DND-41 (cell line): ENCODE measurements around the gene COPE.

Experiments
- ATAC-seq: fragments of 200-7000 bp; cut with Tn5 transposase; 3 replicates; pipeline ENCODE4 v1.9.1; 2021; ENCODE audit warnings: low read depth; ENCODE audit not compliant: insufficient read depth
- DNase-seq: peaks from one replicate; pipeline ENCODE4 v3.0.0-alpha.2; 2020
- H2AFZ ChIP-seq: 2 replicates; pipeline ENCODE4 v1.6.0; 2012; ENCODE audit warnings: low read depth, low read length
- H3K27ac ChIP-seq: 2 replicates; pipeline ENCODE4 v1.5.1; 2012; ENCODE audit warnings: low read length, inconsistent platforms
- H3K27me3 ChIP-seq: fragments of 200-600 bp; sonication (generic); 2 replicates; pipeline ENCODE4 v1.6.0; 2012; ENCODE audit warnings: low read length, mild to moderate bottlenecking, inconsistent platforms; ENCODE audit not compliant: insufficient read depth, poor library complexity
- H3K36me3 ChIP-seq: 2 replicates; pipeline ENCODE4 v1.5.1; 2012; ENCODE audit warnings: low read length, inconsistent platforms; ENCODE audit not compliant: insufficient read depth
- H3K4me1 ChIP-seq: 2 replicates; pipeline ENCODE4 v1.5.1; 2012; ENCODE audit warnings: mild to moderate bottlenecking, low read length; ENCODE audit not compliant: insufficient read depth
- H3K4me2 ChIP-seq: 2 replicates; pipeline ENCODE4 v1.6.0; 2012; ENCODE audit warnings: mild to moderate bottlenecking, moderate library complexity, low read length, inconsistent platforms; ENCODE audit not compliant: insufficient read depth
- H3K4me3 ChIP-seq, 2 experiments: fragments of 200-600 bp in 1 of 2; shearing (Covaris generic) in 1 of 2; 2 replicates each; pipeline ENCODE4 v1.5.1; 2012 to 2016; ENCODE audit warnings: inconsistent platforms in 2 of 2, low read length in 2 of 2, mild to moderate bottlenecking in 2 of 2, low read depth in 1 of 2, moderate library complexity in 1 of 2
- H3K79me2 ChIP-seq: 2 replicates; pipeline ENCODE4 v1.6.0; 2012; ENCODE audit warnings: low read length, inconsistent platforms; ENCODE audit not compliant: insufficient read depth
- H3K9ac ChIP-seq: 2 replicates; pipeline ENCODE4 v1.6.0; 2012; ENCODE audit warnings: low read depth, mild to moderate bottlenecking, inconsistent platforms, low read length, moderate library complexity
- H3K9me3 ChIP-seq: 2 replicates; pipeline ENCODE4 v1.5.1; 2012; ENCODE audit warnings: low read length, moderate library complexity, mild to moderate bottlenecking, inconsistent platforms; ENCODE audit not compliant: insufficient read depth, severe bottlenecking
- H4K20me1 ChIP-seq: 2 replicates; pipeline ENCODE4 v1.6.0; 2012; ENCODE audit warnings: low read length; ENCODE audit not compliant: insufficient read depth
- EZH2 ChIP-seq: IDR thresholded peaks from 3 replicates; pipeline ENCODE4 v1.6.1; 2012; ENCODE audit warnings: borderline replicate concordance, low read depth, mild to moderate bottlenecking, moderate library complexity, low read length, inconsistent platforms; ENCODE audit not compliant: severe bottlenecking
- TF ChIP-seq, protein P1 (sequence below): IDR thresholded peaks from 2 replicates; pipeline ENCODE4 v1.5.1; 2012; ENCODE audit warnings: borderline replicate concordance, low read length, moderate library complexity, mild to moderate bottlenecking; ENCODE audit not compliant: poor library complexity, severe bottlenecking; ENCODE audit errors: extremely low read depth

COPE gene

DNA sequence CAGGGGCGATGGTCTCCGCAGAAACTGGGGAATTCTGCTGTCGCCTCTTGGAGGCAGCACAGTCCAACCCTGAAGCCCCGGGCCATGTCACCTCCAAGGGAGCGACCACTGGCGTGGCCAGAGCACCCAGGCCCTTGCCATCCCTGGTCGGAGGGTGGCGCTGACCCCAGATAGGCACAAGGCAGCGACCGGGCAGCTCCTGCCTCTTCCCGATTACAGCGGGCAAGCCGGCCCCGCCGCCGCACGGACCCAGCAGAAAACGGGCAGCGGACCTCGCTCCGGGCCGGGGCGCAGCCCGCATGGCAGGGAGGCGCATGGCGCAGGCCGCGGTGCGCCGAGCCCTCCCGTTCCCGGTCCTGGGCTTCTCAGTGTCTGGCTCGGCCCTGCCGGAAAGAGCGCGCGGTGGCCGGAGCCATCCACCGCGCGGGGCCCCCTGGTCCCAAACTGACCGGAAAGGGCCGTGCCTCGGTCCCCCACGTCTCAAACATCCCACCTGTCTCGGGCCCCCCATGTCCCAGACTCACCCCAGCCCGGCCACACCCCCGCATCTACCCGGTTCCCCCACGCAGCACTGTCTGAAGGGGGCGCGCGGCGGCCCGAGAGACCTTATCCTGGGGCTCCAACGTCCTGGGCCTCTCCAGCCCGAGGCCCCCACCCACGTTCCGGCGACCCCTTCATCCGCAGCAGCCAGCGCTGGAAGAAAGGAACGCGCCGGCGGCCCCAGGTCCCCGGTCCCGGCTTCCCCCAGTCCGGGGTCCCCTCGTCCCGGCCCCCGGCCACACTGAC is 24.0 kb downstream of the COPE start:
- Histone ChIP-seq H4K20me1 (peaks cover 3% of the 10 kb centered on the region; the same call in 1 of the 2 replicates), H3K79me2 (no peaks in the 10 kb centered on the region), H3K27ac (no peak overlapping the region), H3K36me3 (peaks cover 15% of the 10 kb centered on the region), H3K4me2 (no peak overlapping the region), H3K4me1 (no peaks in the 10 kb centered on the region), H2AFZ (no peak overlapping the region), H3K9me3 (no peaks in the 10 kb centered on the region), H3K4me3 (no peak overlapping the region), H3K27me3 (no peaks in the 10 kb centered on the region), H3K9ac (no peak overlapping the region)
- DNase-seq (no peak), ATAC-seq (no peak)
- no peak for TF ChIP-seq EZH2
- TF ChIP-seq, protein P1, sequence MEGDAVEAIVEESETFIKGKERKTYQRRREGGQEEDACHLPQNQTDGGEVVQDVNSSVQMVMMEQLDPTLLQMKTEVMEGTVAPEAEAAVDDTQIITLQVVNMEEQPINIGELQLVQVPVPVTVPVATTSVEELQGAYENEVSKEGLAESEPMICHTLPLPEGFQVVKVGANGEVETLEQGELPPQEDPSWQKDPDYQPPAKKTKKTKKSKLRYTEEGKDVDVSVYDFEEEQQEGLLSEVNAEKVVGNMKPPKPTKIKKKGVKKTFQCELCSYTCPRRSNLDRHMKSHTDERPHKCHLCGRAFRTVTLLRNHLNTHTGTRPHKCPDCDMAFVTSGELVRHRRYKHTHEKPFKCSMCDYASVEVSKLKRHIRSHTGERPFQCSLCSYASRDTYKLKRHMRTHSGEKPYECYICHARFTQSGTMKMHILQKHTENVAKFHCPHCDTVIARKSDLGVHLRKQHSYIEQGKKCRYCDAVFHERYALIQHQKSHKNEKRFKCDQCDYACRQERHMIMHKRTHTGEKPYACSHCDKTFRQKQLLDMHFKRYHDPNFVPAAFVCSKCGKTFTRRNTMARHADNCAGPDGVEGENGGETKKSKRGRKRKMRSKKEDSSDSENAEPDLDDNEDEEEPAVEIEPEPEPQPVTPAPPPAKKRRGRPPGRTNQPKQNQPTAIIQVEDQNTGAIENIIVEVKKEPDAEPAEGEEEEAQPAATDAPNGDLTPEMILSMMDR: peak; percentile 25

DNA sequence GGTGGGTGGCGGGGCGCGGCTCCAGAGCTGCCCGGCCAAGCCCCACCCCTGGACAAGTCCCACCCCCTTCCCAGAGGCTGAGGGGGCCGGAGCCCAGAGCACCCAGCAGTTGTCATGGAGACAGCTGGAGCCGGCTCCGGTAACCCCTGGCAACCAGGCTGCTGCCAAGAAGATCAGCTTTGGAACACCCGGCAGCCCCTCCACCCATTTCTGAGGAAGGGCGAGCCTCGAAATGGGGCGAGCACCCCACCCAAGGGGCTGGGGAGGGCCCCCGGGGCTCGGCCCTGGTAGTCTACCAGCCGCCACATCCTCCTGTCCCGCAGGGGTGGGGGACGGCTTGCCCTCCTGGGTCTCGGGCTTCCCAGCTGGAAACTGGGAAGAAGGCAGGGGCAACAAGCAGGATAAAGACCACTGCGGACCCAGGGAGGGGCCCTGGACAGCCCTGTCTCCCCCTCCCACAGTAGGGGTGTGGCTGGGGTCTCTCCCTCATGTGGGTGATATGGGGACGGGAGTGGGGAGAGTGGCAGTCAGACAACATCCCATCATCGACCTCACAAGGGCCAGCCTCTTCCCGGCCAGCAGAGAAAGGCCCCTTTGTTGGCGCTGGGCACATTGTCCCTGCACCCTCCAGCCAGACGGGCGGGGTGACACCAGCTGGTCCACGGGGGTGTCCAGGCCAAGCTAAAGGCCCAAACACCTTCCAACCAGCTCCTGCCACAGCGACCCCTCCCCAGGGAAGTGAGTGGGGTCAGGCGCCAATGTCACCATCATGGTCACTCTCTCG is 24.7 kb downstream of the COPE start:
- H3K9ac ChIP-seq: no peak overlapping the region

DNA sequence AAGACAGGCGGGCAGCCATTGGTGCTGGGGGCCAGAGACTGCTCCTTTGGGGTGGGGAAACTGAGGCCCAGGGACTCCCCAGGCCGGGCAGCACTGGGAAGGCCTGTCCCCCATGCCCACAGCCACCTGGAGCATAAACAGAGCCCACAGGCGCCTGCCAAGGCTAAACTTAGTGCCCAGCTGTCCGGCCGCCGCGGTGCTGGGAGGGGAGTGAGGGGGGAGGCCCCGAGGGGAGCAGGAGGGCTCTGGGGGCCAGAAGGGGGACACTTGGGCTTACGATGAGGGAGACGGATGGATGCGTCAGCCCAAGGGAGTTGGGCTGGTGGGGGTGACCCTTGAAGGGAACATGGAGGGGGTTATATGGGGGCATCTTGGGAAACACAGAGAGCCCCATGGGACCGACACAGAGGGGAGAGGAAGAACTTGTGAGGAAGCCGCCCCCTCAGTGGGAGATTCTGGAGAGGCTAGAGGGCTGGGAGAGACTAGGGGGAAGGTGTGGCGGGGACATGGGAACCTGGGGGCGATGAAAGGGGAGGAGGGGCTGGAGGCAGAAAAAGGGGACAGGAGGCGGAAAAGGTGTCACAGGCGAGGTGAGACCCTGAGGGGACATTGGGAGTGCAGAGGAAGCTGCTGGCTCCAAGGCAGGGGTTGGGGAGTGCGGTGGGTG is 25.5 kb downstream of the COPE start:
- Histone ChIP-seq H3K27me3 (no peaks in the 10 kb centered on the region), H3K9me3 (no peaks in the 10 kb centered on the region), H3K4me3 (no peak overlapping the region), H3K36me3 (peaks cover under 1% of the 10 kb centered on the region; the same call in 1 of the 2 replicates), H3K9ac (no peak overlapping the region), H3K4me2 (no peak overlapping the region), H4K20me1 (no peaks in the 10 kb centered on the region), H3K27ac (no peak overlapping the region), H3K79me2 (no peaks in the 10 kb centered on the region), H2AFZ (no peak overlapping the region), H3K4me1 (no peaks in the 10 kb centered on the region)
- TF ChIP-seq EZH2: no peak
- TF ChIP-seq, protein P1: no peak
- no peak for ATAC-seq
- no peak for DNase-seq

More for the DNA sequence above, 24.7 kb downstream of the COPE start:
- Histone ChIP-seq H3K79me2 (no peaks in the 10 kb centered on the region), H3K4me3 (no peak overlapping the region), H4K20me1 (no peaks in the 10 kb centered on the region), H3K36me3 (peaks cover 7% of the 10 kb centered on the region), H3K4me1 (no peaks in the 10 kb centered on the region), H3K4me2 (no peak overlapping the region), H3K27me3 (no peaks in the 10 kb centered on the region), H2AFZ (no peak overlapping the region), H3K27ac (no peak overlapping the region), H3K9me3 (no peaks in the 10 kb centered on the region)
- DNase-seq: no peak
- ATAC-seq: no peak
- no peak for TF ChIP-seq EZH2
- TF ChIP-seq, protein P1: no peak
